Hippocampal formation (tissue), 2 donors: ENCODE data around the gene HIVEP3.

Experiments
- DNase-seq, 2 donors: peaks; one replicate each; lab custom pipeline; 2025; lab: John Stamatoyannopoulos, UW

HIVEP3 gene

DNA sequence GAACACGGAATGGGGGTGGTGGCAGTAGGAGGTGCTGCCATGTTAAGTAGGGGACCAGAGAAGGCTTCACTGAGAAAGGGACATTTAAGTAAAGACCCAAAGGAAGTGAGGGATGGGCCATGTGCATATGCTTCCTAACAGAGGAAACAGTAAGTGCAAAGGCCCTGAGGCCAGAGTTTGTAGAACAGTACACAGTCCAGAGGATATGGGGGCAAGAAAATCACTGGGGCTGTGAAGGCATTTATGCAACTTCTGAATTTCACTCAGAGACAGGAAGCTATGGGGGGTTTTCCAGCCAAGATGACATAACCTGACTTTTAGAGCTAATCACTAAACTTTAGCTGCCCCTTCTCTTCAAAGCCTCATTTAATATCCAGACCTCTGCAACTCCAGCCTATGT, 231.7 kb downstream of the HIVEP3 start:
- no peak for DNase-seq

DNA sequence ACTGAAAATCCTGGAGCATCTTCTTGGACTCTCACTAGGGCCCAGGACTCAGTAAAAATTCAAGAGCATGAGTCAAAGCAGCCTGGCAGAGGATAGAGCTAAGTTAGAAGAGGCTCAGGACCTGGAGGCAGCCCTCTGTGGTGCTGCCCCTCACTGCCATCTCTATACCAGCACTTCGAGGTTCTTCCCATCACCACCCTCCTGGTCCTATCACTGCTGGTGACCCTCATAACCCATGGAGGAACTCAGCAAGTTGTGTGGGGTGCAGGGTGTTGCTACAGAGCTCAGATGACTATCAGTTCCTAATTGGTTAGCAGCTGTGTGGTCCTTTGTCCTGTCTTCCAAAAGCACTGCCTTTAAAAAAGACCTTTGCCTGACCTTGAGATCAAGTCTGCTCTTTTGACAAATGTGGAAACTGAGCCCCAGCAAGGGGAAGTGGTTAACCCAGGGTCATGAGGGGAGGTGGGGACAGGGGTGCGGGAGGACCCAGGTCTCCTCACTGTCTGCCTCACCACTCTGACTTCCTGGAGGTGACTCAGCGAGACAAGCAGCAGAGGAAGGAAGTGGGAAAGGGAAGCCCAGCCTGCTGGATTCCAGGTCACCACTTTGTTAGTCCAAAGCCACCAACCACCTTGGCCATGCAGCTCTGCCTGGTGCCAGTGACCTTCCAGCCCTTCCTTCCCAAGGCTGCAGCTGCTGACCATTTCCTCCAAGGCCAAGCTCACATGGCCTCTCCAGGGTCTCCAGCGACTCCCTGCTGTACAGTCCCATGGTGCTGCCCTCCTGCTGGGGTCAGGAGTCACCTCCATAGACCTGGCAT, 234.8 kb downstream of the HIVEP3 start:
- DNase-seq: no peak

DNA sequence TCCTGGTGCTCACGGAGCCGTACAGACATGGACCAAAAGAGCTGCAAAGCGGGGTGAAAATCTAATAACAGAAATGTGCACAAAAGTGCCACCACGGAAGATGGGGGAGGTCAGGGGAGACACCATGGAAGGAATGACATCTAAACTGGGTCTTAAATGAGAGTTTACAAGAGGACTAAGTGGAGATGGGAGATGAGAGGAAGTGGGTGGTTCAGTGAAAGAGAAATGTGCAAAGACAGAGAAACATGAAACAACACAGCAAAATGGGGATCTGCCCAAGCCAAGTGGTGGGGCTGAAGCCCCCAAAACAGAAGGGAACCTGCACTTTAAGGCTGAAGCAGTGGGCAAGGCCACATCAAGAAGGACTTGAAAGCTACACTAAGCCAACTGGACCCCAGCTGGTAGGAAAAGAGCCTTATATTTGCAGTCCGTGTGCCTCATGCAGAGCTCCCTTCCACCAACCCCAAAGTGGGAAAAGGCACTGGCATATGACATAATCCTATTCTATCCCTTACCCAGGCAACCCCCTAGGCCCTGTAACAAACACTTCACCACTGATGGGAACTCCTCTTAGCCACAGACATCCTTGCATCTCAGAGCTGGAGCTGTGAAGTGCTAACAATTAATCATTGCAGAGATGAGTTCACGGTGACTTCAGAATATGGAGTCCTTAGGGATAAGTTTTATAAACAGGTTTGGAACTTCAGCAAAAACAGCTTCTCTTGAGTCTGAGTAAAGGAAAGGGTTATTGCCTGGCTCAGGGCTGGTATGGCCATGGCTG, 235.7 kb downstream of the HIVEP3 start:
- no peak for DNase-seq

DNA sequence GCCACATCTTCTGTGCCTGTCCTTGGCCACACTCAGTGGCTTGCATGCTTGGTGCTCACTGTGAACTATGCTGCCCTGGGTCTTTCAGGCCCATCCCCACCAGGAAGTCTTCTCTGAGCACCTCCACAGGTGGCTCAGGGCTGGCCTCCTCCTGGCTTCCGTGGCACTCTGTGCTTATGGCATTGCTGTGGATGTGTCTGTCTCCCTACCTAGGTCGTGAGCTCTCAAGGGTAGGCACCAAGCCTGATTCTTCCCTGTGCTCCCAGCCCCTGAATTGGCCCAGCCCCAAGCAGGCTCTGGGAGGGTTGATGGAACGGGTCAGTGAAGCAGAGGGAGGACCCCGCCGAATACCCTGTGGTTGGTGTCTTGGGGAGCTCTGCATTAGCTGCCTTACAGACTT, 236.6 kb downstream of the HIVEP3 start:
- no peak for DNase-seq

DNA sequence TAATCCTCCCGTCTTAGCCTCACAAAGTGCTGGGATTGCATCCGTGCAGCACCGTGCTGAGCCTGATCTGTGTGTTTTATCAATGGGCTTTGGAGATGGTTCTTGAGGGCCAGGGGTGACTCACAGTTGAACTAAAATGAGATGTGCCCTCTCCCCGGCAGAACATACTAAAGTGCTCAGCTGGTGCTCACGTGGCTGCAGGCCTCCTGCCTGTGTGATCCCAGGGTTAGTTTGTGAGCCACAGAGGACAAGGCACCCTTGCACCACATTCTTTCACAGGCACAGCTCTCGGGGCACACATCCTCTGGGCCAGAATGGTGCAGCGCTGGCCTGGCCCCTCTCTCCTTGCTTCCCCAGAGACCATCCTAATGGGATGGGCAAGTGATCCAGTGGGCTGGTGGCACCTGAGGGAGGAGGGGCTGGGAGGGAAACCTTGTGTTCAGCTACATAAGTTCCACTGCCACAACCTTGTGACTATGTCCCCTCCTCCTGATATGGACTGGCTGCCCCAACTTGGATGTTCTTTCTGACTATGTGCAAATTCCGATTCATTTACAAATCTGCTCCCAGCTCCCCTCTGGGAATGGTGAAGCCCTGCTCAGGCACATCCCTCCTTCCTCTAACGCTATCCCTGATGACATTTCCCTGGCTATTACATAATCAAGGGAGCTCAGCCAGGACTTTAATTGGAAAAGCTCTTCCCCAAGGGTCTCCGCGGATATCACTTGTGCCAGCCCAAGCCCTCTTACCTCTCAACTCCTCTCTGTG, 237.2 kb downstream of the HIVEP3 start:
- DNase-seq: no peak

DNA sequence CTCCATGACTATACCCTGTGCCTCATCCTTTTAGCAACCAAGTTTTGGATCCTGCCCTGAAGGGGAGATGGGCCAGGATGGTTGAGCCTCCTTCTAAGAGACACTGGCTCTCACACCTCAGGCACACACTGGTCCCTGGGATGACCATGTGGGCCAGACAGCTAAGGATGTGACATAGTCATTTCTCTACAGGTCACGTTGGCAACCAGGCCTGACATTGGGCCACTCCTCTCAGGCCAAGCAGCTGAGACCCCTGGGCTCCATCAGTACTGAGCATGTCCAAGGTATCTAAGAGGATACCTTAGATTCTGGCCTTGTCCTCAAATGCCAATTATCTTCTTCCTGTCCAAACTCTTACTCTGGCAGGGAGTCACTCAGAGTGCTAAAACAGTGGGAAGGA, 238.7 kb downstream of the HIVEP3 start:
- no peak for DNase-seq

DNA sequence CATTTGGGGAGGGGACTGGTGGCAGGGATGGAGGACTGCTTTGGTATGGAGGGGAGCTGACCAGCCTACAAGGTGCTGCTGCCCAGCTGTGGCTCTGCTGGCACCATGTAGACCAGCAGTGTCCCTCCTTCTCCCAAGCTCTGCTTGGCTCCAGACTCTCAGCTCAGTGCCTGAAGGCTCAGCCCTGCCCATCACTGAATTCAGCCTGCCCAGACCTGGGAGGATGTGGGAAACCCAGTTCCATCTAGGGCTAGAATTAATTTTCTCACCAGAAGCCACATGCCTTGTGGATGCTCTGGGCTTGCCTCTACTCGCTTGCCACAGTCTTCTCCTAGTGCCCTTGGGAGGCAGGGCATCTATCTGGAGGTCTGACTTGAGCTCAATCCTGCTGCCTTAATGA, 239.2 kb downstream of the HIVEP3 start:
- DNase-seq: no peak

DNA sequence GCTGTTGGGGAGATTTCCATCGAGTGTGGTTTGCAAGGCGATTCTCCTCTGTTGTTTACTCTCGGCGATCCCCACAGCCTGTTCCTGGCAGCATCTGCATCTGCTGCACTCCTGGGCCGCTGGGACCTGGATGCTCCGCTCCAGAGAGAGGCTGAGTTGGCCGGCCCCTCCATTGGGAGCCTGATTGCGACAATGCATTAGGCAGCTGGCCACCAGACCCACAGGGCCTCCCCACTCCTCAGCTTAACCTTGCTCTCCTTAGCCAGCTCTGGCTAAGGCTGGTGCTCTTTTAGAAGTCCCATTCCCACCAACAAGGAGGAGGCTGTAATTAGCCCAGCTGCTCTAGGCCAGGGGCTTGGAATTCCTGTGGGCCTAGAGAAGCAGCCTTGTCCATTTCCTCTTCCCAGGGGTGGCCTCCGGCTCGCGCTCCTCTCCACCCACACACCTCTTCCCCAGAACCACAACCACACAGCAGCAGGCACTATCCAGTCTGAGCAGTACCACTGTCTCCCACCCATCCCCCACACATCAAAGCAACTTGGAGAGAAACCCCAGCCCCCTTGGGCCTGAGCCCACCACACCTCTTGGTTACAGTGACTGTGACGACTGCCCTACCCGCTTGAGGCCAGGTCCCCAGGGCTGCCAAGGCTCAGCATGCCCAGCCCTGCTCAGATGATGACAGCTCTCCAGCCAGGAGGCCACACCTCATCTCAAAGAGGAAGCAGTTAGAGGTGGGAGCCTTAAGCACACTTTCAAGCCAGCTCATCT, 240.4 kb downstream of the HIVEP3 start:
- no peak for DNase-seq

DNA sequence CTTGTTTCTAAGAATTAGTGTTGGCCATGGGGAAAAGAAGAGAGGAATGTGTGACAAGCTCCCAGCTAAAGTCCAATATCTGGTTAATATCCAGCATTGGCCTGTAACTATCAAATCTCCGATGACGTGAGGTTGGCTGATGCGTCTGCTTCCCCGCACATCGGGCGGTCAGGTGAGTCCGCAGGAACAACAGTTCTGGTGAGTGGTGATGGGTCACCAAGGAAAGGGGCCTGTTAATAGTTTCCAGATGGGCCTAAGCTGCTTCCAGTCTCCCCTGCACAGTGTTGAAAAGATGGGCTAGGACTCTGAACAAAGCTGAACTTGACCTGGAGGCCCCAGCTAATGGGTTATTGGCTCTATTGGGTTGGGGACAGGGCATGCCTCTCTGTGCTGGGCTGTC, 241.1 kb downstream of the HIVEP3 start:
- DNase-seq: no peak

DNA sequence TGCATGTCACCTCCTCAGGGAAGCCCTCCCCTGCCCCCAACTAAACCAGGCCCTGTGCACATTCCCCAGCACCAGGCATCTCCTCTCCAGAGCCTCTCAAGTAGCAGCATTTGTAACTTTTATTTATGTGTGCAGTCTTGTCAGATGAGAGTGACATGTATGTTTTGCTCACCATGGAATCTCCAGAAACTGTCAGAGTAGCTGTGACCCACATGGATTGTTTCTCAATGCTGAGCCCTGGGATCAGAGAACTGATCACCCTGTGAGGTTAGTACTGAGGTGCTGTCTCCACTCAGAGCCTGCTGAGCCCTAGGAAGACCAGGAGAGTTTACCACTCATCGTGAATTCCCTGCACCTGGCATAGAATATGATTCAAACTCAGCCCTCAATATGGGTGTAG, 243.3 kb downstream of the HIVEP3 start:
- no peak for DNase-seq

DNA sequence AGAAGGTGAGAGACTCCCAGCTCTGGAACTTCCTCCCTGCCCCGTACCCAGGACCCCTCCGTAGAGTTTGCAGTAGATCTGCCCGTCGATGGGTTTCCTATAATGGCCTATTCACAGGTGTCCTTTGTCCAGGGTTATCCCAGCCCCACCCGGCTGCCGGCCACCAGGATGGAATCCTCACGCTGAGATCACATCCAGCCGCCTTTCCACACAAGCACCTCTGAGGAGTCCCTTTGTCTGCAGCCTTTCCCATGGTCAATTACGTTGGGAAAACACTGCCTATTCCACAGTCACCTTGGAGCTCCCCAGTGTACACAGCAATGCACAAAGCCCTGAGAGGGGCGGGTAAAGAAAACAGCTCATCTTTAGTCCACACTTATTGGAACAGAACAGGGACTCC, 244.2 kb downstream of the HIVEP3 start:
- no peak for DNase-seq

DNA sequence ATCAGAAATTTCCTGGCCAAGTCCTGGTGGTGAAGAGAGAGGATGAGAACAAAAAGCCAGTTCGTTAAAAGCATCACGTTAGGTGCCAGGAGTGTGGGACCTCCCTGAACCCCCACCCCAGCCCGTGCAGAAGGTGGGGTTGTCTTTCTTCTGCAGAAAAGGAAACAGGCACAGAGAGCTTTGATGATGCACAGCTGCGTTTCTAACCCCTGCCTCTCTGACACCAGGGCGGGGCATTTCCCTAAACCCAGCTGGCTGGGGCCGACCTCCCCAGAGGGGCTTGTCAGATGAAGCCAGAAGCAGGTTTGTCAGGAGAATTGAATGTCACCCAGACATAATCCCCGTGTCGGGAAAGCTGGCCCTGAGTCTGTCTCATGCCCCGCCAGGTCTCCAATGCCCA, 244.9 kb downstream of the HIVEP3 start:
- DNase-seq: no peak

DNA sequence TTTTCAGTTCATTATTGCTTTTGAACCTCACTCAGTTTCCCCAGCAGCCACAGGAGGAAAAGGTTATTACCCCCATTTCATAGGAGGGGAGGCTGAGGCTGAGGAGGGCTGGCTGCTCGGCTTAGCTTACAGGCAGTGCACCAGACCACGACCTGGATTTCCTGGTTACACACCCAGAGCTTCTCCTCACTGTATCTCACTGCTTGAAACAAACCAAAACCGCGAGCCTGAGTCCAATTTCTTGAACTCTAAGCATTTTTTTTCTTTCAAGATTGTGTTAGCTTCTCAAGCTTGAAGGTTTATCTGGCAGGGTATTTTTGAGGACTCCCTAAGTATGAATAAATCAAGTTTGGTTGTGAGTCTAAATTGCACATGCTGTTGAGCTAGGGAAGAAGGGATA, 245.3 kb downstream of the HIVEP3 start:
- peak in 1 of 2 donors; percentile 23 for DNase-seq

DNA sequence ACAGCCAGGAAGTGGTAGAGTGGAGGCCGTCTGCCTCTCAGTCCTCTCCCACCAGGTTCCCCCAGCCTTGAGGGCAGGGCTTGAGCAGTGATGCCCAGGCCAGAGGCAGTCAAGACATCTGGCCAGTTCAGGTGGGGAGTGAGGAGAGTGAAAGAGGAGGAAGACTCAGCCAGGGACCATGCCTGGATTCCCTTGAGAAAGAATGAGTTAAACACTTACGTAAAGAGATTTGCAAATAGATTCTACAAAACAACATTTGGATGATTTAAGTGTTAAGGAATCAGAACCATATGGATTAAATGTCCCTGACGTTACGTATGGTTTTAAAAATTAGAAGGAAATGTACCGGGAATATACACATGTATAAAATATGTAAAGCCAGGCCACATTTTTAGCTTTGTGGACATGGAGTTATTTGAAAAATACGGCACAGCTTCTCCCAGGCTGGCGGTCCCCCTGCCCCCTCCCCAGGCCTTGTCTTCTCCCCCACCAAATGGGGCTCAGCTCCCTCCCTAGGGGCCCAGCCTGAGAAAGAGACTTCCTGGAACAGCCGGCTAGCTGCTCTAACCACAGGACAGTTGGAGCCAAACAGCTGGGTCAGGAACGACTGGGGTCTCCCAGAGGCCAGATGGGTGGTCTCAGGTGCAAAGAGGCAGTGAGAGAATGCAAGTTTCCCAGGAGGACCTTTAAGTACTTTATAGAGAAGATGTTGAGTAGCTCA, 245.9 kb downstream of the HIVEP3 start:
- DNase-seq: no peak

DNA sequence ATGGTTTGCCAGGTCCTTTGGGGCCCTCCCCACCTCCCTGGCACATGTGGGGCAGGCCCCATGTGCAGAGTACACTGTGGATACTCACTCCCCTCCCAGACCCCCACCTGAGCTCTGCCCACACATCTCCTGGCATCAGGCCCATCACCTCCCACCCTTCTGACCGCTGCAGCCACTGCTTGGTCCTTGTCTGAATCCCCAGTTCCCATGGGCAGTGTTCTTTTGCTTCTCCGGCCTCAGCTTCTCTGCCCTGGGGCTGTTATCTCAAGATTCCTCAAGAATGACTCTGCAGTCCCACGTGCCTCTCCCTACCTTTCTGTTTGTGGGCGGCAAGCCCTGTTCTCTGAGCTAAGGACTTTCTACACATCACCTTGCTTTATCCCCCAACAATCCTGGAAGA, 246.5 kb downstream of the HIVEP3 start:
- DNase-seq: no peak

DNA sequence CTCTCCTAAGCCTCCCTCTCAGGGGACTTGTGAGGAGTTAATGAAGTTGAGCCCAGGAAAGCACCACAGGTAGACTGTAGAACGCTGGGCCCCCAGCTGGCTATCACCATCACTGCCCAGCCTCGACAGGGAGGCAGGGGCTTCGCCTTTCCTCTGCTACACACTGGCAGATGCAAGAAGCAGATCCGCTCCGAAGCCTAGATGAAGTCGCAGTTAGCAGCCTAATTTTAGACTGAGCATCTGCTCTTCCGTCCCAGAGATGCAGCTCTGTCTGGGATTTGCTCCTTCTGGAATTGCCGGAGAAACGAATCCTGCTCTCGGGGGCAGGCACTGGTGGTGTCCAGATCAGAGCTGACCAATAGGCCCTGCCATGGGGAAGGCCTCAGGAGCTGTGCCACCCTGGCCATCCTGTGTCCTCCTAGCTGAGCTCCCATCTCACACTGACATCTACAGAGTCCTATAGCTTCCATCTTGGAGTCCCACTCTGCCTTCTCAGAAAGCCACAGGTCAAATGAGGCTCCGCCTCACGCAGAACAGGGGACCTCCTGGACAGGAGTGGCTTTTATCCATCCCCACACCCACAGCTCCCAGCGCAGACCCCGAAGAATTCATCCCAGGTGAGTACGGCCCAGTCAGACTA, 247.5 kb downstream of the HIVEP3 start:
- DNase-seq: no peak

DNA sequence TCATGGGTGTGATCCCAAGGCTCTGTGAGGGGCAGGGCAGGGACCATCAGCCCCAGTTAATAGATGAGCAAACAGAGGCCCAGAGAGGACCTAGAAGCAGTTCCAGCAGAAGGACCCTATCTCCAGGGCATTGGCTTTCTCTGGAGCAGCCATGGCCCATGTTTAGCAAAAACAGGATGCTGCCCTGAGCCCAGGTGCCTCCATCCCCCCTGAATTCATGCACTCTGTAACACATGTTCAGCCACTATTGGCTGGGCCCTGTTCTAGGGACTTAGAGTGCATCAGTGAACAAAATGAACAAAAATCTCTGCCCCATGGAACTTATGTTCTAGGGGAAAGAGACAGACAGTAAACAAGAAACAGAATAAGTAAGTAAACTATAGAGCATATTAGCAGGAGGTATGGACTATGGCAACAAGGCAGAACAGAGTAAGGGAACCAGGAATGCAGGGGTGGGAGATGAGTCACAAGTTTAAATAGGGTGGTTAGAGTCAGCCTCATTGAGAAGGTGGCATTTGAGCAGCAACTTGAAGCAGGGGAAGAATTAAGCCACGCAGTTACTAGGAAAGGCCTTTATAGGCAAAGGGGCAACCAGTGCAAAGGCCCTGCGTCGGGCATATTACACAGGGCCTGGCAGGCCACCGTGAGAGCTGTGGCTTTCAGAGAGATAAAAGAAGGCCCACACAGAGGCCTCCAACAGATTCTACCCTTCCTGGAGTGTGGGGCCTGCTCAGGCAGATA, 248.3 kb downstream of the HIVEP3 start:
- no peak for DNase-seq

DNA sequence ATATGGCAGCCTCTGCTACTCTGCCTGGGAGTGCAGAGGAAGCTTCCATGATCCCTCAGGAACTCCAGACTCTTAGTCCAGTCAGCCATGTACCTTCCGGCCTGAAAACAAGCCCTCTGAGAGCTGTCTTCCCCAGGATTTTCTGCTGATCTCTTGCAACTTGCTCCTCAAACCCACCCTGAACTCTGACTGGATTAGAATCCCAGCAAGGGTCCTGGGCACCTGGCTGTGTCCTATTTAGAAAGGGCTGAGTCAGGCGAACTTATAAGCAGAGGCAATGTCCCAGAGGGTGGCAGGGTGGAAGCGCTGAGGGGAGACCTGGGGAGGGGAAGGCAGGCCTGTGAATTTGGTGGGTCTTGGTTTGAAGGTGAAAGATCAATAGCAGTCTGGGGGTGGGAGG, 249.8 kb downstream of the HIVEP3 start:
- DNase-seq: no peak

DNA sequence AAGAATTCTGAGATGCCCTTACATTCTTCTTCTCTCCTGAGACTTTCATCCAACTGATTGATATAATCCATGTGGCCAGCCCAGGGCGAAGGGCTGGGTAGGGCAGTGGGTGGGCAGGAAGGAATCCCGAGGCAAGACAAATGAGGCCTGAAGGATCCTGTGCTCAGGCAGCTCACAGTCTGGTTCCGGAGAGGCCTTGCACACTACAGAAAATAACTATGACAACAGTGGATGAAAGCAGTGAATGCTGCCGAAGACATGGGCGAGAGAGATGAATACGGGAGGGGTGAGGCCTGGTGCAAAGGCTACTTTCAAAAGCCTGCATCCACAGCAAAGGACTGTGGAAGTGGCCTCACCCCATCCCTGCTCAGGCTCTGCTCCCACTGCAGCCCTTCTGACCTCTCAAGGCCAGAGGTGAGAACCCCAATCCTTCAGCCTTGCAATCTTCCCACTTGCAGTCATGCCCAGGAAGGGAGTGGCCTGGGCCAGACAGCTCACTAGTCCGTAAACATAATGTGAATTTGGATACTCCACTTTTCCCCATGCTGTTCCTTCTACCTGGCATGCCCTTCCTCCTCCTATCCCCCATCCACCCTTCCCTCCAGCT, 250.6 kb downstream of the HIVEP3 start:
- DNase-seq: no peak
